ENCODE results near the gene PLCXD1.

- TF ChIP-seq ZNF8 (CRISPR knock-in tag; IDR thresholded peaks at IDR 0.05) = no peak
- TF ChIP-seq ZFP3 (CRISPR knock-in tag; IDR thresholded peaks at IDR 0.05) = no peak
- TF ChIP-seq ZNF70 (CRISPR knock-in tag; IDR thresholded peaks at IDR 0.05) = no peak
- TF ChIP-seq ARNTL (CRISPR knock-in tag; IDR thresholded peaks at IDR 0.05; ENCODE audit: borderline replicate concordance, low read depth) = no peak
- TF ChIP-seq, protein P1, sequence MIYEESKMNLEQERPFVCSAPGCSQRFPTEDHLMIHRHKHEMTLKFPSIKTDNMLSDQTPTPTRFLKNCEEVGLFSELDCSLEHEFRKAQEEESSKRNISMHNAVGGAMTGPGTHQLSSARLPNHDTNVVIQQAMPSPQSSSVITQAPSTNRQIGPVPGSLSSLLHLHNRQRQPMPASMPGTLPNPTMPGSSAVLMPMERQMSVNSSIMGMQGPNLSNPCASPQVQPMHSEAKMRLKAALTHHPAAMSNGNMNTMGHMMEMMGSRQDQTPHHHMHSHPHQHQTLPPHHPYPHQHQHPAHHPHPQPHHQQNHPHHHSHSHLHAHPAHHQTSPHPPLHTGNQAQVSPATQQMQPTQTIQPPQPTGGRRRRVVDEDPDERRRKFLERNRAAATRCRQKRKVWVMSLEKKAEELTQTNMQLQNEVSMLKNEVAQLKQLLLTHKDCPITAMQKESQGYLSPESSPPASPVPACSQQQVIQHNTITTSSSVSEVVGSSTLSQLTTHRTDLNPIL (CRISPR knock-in tag; IDR thresholded peaks at IDR 0.05; ENCODE audit: low read depth) = no peak
These were observed 28.8 kb upstream of the PLCXD1 start for GRCh38 chrX:252244-252956.
